Tibial artery (tissue), 4 donors: Measurements from ENCODE around the gene OLFM3.

ENCODE experiments used
- DNase-seq, 2 donors: peaks; one replicate each; pipeline ENCODE4 v3.0.0-alpha.2; 2019
- H3K27ac ChIP-seq, 2 donors: fragments of 200-600 bp; sonication (generic) in 1 of 2; 1 replicate in 1 of 2; 2 replicates in 1 of 2; pipeline ENCODE4 v1.5.1; 2018 to 2019; ENCODE audit warnings: mild to moderate bottlenecking in 1 of 2
- H3K27me3 ChIP-seq, 2 donors: fragments of 200-600 bp; sonication (generic) in 1 of 2; one replicate each; pipeline versions ENCODE4 v1.5.1 to v1.6.0; 2016 to 2019
- H3K36me3 ChIP-seq, 3 donors: fragments of 200-600 bp; sonication (generic) in 2 of 3; one replicate each; pipeline ENCODE4 v1.5.1; 2016 to 2019; ENCODE audit warnings: mild to moderate bottlenecking in 2 of 3
- H3K4me1 ChIP-seq, 4 donors: fragments of 200-600 bp; sonication (generic) in 2 of 4; 1 replicate in 3 of 4; 2 replicates in 1 of 4; pipeline ENCODE4 v1.5.1; 2016 to 2019
- H3K4me3 ChIP-seq, 2 donors: fragments of 200-600 bp; sonication (generic) in 1 of 2; 1 replicate in 1 of 2; 2 replicates in 1 of 2; pipeline ENCODE4 v1.5.1; 2018 to 2019; ENCODE audit warnings: mild to moderate bottlenecking in 2 of 2
- H3K9me3 ChIP-seq, 3 donors: fragments of 200-600 bp; sonication (generic) in 1 of 3; one replicate each; pipeline ENCODE4 v1.5.1; 2016 to 2019
- CTCF ChIP-seq, 2 experiments: fragments of 200-600 bp in 1 of 2; fragments of 450-650 bp in 1 of 2; IDR thresholded peaks; one replicate each; pipeline ENCODE4 v1.5.1; 2017 to 2019; ENCODE audit warnings: antibody characterized with exemption in 2 of 2, mild to moderate bottlenecking in 1 of 2, moderate library complexity in 1 of 2
- intact Hi-C: fragments of 100-400 bp; cut with DNase I; formaldehyde crosslinking; loops from one replicate; pipeline ENCODE4 v1.15.0; 2023; ENCODE audit warnings: low total_unique reads

Gene OLFM3

GRCh38 chr1:101911894-101912293 lies 84.8 kb downstream of the OLFM3 start:
- H3K4me3 ChIP-seq = no peak overlapping the region
- intact Hi-C loops = no loop called here
- H3K4me1 ChIP-seq = no peaks in the 10 kb centered on the region
- no peaks in the 10 kb centered on the region for H3K9me3 ChIP-seq
- no peak for TF ChIP-seq CTCF (IDR thresholded peaks at IDR 0.05)
- no peak overlapping the region for H3K27ac ChIP-seq
- DNase-seq = no peak
- no peaks in the 10 kb centered on the region for H3K36me3 ChIP-seq
- no peaks in the 10 kb centered on the region for H3K27me3 ChIP-seq

- no peak for DNase-seq
- no peaks in the 10 kb centered on the region for H3K27me3 ChIP-seq
- H3K4me1 ChIP-seq = no peaks in the 10 kb centered on the region
- intact Hi-C loops = no loop called here
- H3K4me3 ChIP-seq = no peak overlapping the region
- H3K9me3 ChIP-seq = no peaks in the 10 kb centered on the region
- no peak for TF ChIP-seq CTCF (IDR thresholded peaks at IDR 0.05)
- no peaks in the 10 kb centered on the region for H3K36me3 ChIP-seq
- H3K27ac ChIP-seq = no peak overlapping the region
These were observed 87.7 kb downstream of the OLFM3 start for GRCh38 chr1:101908980-101909379.

GRCh38 chr1:101907264-101907663 lies 89.5 kb downstream of the OLFM3 start:
- no peaks in the 10 kb centered on the region for H3K9me3 ChIP-seq
- intact Hi-C loops = no loop called here
- no peaks in the 10 kb centered on the region for H3K36me3 ChIP-seq
- H3K4me1 ChIP-seq = no peaks in the 10 kb centered on the region
- H3K27me3 ChIP-seq = no peaks in the 10 kb centered on the region
- no peak for DNase-seq
- no peak overlapping the region for H3K27ac ChIP-seq
- TF ChIP-seq CTCF (IDR thresholded peaks at IDR 0.05) = no peak
- no peak overlapping the region for H3K4me3 ChIP-seq

- no peak for DNase-seq
- no peaks in the 10 kb centered on the region for H3K36me3 ChIP-seq
- H3K9me3 ChIP-seq = no peaks in the 10 kb centered on the region
- no peak overlapping the region for H3K27ac ChIP-seq
- no peak for TF ChIP-seq CTCF (IDR thresholded peaks at IDR 0.05)
- intact Hi-C loops = no loop called here
- no peak overlapping the region for H3K4me3 ChIP-seq
- no peaks in the 10 kb centered on the region for H3K27me3 ChIP-seq
- no peaks in the 10 kb centered on the region for H3K4me1 ChIP-seq
These were observed 91.4 kb downstream of the OLFM3 start for GRCh38 chr1:101905283-101905835.

- Histone ChIP-seq H3K27ac (no peak overlapping the region), H3K4me1 (no peaks in the 10 kb centered on the region), H3K9me3 (no peaks in the 10 kb centered on the region), H3K36me3 (no peaks in the 10 kb centered on the region), H3K4me3 (no peak overlapping the region), H3K27me3 (no peaks in the 10 kb centered on the region)
- DNase-seq = no peak
- TF ChIP-seq CTCF (IDR thresholded peaks at IDR 0.05) = no peak
- intact Hi-C loops = no loop called here
These were observed 94.5 kb downstream of the OLFM3 start for GRCh38 chr1:101902199-101902598.

- H3K36me3 ChIP-seq = no peaks in the 10 kb centered on the region
- H3K27ac ChIP-seq = no peak overlapping the region
- H3K9me3 ChIP-seq = no peaks in the 10 kb centered on the region
- TF ChIP-seq CTCF (IDR thresholded peaks at IDR 0.05) = no peak
- no peaks in the 10 kb centered on the region for H3K27me3 ChIP-seq
- DNase-seq = no peak
- no peaks in the 10 kb centered on the region for H3K4me1 ChIP-seq
- H3K4me3 ChIP-seq = no peak overlapping the region
- intact Hi-C loops = no loop called here
These were observed 98.6 kb downstream of the OLFM3 start for GRCh38 chr1:101898137-101898536.
